Neural progenitor cell (in vitro differentiated cells): ENCODE measurements around the gene TNNI3.

Experiments
- CTCF ChIP-seq: fragments of 200-600 bp; sonication (generic); IDR thresholded peaks from 2 replicates; pipeline ENCODE4 v1.5.1; 2017; ENCODE audit warnings: antibody characterized with exemption, mild to moderate bottlenecking
- EZH2phosphoT487 ChIP-seq: fragments of 200-600 bp; sonication (generic); IDR thresholded peaks from 2 replicates; pipeline ENCODE4 v1.6.1; 2017; ENCODE audit warnings: antibody characterized with exemption

- no peak for TF ChIP-seq CTCF
- no peak for TF ChIP-seq EZH2phosphoT487
Measured at GRCh38 chr19:55141696-55142095, 15.8 kb downstream of the TNNI3 start.
